ENCODE data around the gene HORMAD1.
"Not testable (repeated sequence)": the region's sequence is repeated elsewhere in the genome, so short reads cannot be mapped to it uniquely, and the experiment has no call there.

HORMAD1 gene, protein sequence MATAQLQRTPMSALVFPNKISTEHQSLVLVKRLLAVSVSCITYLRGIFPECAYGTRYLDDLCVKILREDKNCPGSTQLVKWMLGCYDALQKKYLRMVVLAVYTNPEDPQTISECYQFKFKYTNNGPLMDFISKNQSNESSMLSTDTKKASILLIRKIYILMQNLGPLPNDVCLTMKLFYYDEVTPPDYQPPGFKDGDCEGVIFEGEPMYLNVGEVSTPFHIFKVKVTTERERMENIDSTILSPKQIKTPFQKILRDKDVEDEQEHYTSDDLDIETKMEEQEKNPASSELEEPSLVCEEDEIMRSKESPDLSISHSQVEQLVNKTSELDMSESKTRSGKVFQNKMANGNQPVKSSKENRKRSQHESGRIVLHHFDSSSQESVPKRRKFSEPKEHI

DNA sequence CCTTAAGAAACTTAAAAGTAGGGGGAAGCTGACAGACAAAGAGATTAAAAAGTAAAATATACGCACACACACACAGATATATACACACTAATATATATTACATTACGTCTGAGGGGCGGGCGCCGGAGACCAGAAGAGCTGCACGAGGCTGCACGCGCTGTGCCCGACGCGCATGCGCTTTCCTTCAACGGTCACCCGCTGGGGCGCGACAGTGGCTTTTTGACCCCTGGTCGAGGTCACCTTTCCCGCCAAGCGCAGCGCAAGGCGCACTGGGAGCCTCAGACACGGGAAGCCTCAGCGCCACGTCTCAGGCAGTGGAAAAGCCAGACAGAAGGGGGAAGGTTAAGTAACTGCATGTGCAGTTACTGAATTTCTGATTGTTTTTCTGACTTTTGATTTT is at the start of gene HORMAD1:
TSS of gene HORMAD1 (minus strand) at position 193 of the 400 bp plus-strand sequence. CDS start 1,390 bp downstream, outside the sequence.
- ATAC-seq, result no peak
- TF ChIP-seq BACH2 (CRISPR knock-in tag; IDR thresholded peaks at IDR 0.05; ENCODE audit: borderline replicate concordance) (no peak), ZFP3 (CRISPR knock-in tag; IDR thresholded peaks at IDR 0.05) (no peak), CSDC2 (CRISPR knock-in tag; IDR thresholded peaks at IDR 0.05) (no peak), ZFP30 (CRISPR knock-in tag; IDR thresholded peaks at IDR 0.05) (no peak), OSR1 (CRISPR knock-in tag; IDR thresholded peaks at IDR 0.05) (no peak), ZNF565 (CRISPR knock-in tag; conservative IDR thresholded peaks at IDR 0.05; ENCODE audit: low read depth) (no peak), SNAI2 (CRISPR knock-in tag; IDR thresholded peaks at IDR 0.05) (no peak), ISL1 (CRISPR knock-in tag; IDR thresholded peaks at IDR 0.05) (no peak), TCF4 (CRISPR knock-in tag; IDR thresholded peaks at IDR 0.05; ENCODE audit: borderline replicate concordance) (no peak), ARNTL (CRISPR knock-in tag; IDR thresholded peaks at IDR 0.05; ENCODE audit: borderline replicate concordance, low read depth) (no peak), ZC3H10 (CRISPR knock-in tag; IDR thresholded peaks at IDR 0.05) (no peak), ESRRG (CRISPR knock-in tag; IDR thresholded peaks at IDR 0.05) (no peak), TOX (CRISPR knock-in tag; IDR thresholded peaks at IDR 0.05; ENCODE audit: borderline replicate concordance) (no peak), PPARA (CRISPR knock-in tag; IDR thresholded peaks at IDR 0.05; ENCODE audit: borderline replicate concordance) (no peak), GLIS3 (CRISPR knock-in tag; IDR thresholded peaks at IDR 0.05) (no peak), ZNF8 (CRISPR knock-in tag; IDR thresholded peaks at IDR 0.05) (no peak)
- TF ChIP-seq, protein P1, sequence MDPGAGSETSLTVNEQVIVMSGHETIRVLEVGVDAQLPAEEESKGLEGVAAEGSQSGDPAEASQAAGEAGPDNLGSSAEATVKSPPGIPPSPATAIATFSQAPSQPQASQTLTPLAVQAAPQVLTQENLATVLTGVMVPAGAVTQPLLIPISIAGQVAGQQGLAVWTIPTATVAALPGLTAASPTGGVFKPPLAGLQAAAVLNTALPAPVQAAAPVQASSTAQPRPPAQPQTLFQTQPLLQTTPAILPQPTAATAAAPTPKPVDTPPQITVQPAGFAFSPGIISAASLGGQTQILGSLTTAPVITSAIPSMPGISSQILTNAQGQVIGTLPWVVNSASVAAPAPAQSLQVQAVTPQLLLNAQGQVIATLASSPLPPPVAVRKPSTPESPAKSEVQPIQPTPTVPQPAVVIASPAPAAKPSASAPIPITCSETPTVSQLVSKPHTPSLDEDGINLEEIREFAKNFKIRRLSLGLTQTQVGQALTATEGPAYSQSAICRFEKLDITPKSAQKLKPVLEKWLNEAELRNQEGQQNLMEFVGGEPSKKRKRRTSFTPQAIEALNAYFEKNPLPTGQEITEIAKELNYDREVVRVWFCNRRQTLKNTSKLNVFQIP (CRISPR knock-in tag; IDR thresholded peaks at IDR 0.05; ENCODE audit: borderline replicate concordance, low read depth), result no peak
- TF ChIP-seq, protein P2, sequence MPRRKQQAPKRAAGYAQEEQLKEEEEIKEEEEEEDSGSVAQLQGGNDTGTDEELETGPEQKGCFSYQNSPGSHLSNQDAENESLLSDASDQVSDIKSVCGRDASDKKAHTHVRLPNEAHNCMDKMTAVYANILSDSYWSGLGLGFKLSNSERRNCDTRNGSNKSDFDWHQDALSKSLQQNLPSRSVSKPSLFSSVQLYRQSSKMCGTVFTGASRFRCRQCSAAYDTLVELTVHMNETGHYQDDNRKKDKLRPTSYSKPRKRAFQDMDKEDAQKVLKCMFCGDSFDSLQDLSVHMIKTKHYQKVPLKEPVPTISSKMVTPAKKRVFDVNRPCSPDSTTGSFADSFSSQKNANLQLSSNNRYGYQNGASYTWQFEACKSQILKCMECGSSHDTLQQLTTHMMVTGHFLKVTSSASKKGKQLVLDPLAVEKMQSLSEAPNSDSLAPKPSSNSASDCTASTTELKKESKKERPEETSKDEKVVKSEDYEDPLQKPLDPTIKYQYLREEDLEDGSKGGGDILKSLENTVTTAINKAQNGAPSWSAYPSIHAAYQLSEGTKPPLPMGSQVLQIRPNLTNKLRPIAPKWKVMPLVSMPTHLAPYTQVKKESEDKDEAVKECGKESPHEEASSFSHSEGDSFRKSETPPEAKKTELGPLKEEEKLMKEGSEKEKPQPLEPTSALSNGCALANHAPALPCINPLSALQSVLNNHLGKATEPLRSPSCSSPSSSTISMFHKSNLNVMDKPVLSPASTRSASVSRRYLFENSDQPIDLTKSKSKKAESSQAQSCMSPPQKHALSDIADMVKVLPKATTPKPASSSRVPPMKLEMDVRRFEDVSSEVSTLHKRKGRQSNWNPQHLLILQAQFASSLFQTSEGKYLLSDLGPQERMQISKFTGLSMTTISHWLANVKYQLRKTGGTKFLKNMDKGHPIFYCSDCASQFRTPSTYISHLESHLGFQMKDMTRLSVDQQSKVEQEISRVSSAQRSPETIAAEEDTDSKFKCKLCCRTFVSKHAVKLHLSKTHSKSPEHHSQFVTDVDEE (CRISPR knock-in tag; IDR thresholded peaks at IDR 0.05), result no peak
- TF ChIP-seq, protein P3, sequence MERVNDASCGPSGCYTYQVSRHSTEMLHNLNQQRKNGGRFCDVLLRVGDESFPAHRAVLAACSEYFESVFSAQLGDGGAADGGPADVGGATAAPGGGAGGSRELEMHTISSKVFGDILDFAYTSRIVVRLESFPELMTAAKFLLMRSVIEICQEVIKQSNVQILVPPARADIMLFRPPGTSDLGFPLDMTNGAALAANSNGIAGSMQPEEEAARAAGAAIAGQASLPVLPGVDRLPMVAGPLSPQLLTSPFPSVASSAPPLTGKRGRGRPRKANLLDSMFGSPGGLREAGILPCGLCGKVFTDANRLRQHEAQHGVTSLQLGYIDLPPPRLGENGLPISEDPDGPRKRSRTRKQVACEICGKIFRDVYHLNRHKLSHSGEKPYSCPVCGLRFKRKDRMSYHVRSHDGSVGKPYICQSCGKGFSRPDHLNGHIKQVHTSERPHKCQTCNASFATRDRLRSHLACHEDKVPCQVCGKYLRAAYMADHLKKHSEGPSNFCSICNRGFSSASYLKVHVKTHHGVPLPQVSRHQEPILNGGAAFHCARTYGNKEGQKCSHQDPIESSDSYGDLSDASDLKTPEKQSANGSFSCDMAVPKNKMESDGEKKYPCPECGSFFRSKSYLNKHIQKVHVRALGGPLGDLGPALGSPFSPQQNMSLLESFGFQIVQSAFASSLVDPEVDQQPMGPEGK (CRISPR knock-in tag; IDR thresholded peaks at IDR 0.05; ENCODE audit: borderline replicate concordance), result no peak
- TF ChIP-seq, protein P4, sequence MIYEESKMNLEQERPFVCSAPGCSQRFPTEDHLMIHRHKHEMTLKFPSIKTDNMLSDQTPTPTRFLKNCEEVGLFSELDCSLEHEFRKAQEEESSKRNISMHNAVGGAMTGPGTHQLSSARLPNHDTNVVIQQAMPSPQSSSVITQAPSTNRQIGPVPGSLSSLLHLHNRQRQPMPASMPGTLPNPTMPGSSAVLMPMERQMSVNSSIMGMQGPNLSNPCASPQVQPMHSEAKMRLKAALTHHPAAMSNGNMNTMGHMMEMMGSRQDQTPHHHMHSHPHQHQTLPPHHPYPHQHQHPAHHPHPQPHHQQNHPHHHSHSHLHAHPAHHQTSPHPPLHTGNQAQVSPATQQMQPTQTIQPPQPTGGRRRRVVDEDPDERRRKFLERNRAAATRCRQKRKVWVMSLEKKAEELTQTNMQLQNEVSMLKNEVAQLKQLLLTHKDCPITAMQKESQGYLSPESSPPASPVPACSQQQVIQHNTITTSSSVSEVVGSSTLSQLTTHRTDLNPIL (CRISPR knock-in tag; IDR thresholded peaks at IDR 0.05; ENCODE audit: low read depth), result no peak

DNA sequence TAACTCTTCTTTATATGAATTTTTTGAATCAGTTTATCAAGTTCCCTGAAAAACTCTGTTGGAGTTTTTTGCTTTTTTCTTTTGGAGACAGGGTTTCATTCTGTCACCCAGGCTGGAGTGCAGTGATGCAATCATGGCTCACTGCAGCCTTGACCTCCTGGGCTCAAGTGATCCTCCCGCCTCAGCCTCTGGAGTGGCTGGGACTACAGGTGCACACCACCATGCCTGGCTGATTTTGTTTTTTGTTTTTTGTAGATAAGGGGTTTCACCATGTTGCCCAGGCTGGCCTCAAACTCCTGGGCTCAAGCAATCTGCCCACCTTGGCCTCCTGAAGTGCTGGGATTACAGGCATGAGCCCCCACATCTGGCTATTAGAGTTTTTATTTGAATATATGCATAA is 47.0 kb upstream of the HORMAD1 start:
- ATAC-seq, result not testable (repeated sequence)

DNA sequence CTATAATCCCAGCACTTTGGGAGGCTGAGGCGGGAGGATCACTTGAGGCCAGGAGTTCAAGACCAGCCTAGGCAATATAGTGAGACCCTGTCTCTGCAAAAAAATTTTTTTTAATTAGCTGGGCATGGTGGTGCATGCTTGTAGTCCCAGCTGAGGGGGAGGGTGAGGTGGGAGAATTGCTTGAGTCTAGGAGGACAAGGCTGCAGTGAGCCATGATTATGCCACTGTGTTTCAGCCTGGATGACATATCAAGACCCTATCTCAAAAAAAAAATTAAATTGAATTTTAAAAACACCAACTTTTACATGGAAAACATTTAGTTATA is 45.2 kb upstream of the HORMAD1 start:
- not testable (repeated sequence) for ATAC-seq

DNA sequence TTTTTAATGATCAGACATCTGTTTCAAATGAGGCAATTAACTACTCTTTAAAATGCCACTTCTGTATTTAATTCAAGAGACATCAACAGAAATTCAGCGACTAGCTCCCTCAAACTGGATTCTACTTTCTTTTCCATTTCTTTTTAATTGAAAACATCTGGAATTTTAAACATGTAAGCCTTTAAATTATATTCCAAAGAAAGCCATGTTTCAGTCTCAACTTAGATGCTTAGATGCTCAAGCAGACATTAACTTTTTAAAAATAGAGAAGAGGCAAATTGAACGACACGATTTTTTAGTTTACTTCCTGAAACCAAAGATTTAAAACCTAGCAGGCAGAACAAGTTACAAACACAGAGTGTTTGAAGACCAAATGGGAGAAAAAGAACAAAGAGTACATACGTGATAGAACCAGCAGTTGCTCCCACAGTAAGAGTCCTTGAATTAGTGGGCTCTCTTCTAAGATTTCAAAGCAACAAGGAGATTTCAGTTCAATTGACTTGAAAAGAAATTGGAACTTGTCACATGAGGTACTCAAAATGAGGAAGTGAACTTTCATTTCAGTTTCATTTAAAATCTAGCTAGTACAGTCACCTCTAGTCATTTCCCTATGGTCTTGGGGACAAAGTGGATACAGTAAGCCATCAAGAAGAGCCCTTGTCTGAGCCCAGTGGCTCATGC is 44.7 kb upstream of the HORMAD1 start, which contains the start of gene CTSS:
TSS of gene CTSS (minus strand) at position 483 of the 681 bp plus-strand sequence. CDS start 1,015 bp downstream, outside the sequence.
- peak; percentile 69 for ATAC-seq
- TF ChIP-seq OSR1 (CRISPR knock-in tag; IDR thresholded peaks at IDR 0.05) (0 out of 2 replicates have a peak, but pooled peaks have one; percentile 5), BACH2 (CRISPR knock-in tag; IDR thresholded peaks at IDR 0.05; ENCODE audit: borderline replicate concordance) (no peak), ESRRG (CRISPR knock-in tag; IDR thresholded peaks at IDR 0.05) (no peak), PPARA (CRISPR knock-in tag; IDR thresholded peaks at IDR 0.05; ENCODE audit: borderline replicate concordance) (no peak), TCF4 (CRISPR knock-in tag; IDR thresholded peaks at IDR 0.05; ENCODE audit: borderline replicate concordance) (peak; percentile 66; the same call in 1 of the 2 replicates), ISL1 (CRISPR knock-in tag; IDR thresholded peaks at IDR 0.05) (no peak), SNAI2 (CRISPR knock-in tag; IDR thresholded peaks at IDR 0.05) (no peak), TOX (CRISPR knock-in tag; IDR thresholded peaks at IDR 0.05; ENCODE audit: borderline replicate concordance) (no peak), ZC3H10 (CRISPR knock-in tag; IDR thresholded peaks at IDR 0.05) (no peak), GLIS3 (CRISPR knock-in tag; IDR thresholded peaks at IDR 0.05) (no peak), ZFP3 (CRISPR knock-in tag; IDR thresholded peaks at IDR 0.05) (no peak)
- TF ChIP-seq, protein P5, sequence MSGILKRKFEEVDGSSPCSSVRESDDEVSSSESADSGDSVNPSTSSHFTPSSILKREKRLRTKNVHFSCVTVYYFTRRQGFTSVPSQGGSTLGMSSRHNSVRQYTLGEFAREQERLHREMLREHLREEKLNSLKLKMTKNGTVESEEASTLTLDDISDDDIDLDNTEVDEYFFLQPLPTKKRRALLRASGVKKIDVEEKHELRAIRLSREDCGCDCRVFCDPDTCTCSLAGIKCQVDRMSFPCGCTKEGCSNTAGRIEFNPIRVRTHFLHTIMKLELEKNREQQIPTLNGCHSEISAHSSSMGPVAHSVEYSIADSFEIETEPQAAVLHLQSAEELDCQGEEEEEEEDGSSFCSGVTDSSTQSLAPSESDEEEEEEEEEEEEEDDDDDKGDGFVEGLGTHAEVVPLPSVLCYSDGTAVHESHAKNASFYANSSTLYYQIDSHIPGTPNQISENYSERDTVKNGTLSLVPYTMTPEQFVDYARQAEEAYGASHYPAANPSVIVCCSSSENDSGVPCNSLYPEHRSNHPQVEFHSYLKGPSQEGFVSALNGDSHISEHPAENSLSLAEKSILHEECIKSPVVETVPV (CRISPR knock-in tag; IDR thresholded peaks at IDR 0.05), result no peak
- TF ChIP-seq, protein P3 (CRISPR knock-in tag; IDR thresholded peaks at IDR 0.05; ENCODE audit: borderline replicate concordance), result no peak
